ENCODE data around the gene ROBO2. TPM values are rescaled to one million over a fixed set of nuclear protein-coding genes. Genes with fewer than 3 reads are reported as not detected.

ROBO2 gene
- total RNA-seq, 4 donors from 2014 or later: 0.16 to 4.0 (median 1.3) TPM

GRCh38 chr3:77025471-77025870 is 14.4 kb upstream of the ROBO2 start:
- TF ChIP-seq, protein P1, sequence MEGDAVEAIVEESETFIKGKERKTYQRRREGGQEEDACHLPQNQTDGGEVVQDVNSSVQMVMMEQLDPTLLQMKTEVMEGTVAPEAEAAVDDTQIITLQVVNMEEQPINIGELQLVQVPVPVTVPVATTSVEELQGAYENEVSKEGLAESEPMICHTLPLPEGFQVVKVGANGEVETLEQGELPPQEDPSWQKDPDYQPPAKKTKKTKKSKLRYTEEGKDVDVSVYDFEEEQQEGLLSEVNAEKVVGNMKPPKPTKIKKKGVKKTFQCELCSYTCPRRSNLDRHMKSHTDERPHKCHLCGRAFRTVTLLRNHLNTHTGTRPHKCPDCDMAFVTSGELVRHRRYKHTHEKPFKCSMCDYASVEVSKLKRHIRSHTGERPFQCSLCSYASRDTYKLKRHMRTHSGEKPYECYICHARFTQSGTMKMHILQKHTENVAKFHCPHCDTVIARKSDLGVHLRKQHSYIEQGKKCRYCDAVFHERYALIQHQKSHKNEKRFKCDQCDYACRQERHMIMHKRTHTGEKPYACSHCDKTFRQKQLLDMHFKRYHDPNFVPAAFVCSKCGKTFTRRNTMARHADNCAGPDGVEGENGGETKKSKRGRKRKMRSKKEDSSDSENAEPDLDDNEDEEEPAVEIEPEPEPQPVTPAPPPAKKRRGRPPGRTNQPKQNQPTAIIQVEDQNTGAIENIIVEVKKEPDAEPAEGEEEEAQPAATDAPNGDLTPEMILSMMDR (IDR thresholded peaks at IDR 0.05; ENCODE audit: low read depth): no peak

DNA sequence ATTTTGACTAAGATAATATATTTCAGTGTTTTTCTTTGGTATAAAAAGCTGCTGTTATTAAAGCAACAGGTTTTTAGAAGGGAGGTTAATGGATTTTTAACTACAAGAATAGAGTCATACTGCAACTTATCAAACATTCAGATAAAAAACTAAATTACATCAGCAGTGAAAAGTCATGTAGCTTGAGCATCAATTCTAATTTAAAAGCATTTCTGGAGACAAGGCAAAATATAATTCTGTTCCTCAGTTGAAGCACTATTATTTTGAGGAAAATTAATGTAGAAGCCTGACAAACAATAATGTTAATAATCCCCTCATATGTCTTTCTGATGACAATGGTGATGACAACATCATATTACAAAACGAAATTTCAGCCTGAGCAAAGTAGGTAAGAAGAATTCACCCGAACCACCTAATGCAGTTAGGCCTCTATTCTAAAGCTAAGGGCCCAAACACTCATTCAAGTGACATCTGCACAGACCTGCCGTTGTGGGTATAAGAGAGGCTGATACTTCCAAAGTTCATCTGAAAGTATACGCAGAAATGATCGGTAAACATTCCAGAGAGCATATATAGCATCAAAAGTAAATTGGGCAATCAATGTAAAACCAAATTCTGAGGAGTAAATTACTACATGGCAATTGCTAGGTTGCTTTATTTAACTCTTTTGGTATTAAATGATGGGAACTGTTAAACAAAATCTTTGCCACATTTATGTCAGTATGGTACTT is 12.8 kb upstream of the ROBO2 start:
- TF ChIP-seq, protein P1 (IDR thresholded peaks at IDR 0.05; ENCODE audit: low read depth): no peak

GRCh38 chr3:77028005-77028404 is 11.9 kb upstream of the ROBO2 start:
- TF ChIP-seq, protein P1 (IDR thresholded peaks at IDR 0.05; ENCODE audit: low read depth): no peak

DNA sequence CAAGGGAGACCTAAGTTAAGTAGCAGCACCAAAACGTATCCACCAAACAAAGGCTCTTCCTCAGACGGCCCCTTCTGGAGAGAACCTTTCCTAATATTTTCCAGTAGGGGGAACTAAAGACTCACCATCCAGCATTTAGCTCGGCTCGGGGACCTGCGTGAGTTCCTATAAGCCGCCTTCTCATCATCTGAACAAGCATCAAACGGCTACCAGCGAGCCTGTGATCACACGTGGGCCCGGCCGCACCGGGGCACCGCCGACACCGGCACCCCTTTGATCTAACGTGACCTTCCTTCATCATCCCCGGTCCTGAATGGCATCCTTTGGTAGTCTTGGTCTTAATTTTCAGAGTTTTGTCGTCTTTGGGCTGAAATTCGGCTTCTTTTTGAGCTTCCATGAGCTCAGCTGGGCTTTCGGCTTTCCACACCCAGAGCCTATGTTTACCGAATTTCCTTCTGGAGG is 1.4 kb upstream of the ROBO2 start:
- TF ChIP-seq, protein P1 (IDR thresholded peaks at IDR 0.05; ENCODE audit: low read depth): no peak

DNA sequence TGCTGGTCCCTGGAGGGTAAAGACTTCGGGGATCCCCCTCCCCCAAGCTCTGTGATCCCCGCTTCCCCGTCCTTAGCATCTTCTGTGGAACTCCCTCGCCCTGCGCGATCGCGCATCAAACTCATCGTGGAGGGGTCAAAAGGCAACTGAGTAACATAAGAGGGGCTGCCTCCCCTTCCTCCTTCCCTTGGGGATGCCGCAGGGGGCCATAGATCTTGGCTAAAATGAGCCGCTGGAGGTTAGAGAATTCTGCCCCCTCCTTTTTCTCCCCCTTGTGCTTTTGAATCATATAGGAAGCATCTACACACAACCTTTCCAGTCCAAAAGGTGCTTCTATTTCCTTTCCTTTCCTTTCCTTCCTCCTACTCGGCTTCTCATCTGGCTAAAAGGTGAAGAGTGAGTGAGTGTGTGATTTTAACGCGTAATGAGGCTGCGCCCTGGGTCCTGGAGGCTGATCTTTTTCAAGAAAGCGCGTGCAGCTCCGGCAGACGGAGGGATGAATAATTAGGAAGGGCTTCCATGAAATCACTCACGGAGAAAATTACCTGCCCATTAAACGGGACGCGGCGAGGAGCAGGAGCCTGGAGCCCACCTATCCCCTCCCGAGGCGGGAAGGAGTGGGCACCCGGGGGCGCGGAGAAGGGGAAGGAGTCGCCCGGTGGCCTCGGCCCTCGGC is 831 bp upstream of the ROBO2 start:
- TF ChIP-seq, protein P1 (IDR thresholded peaks at IDR 0.05; ENCODE audit: low read depth): no peak

- TF ChIP-seq, protein P1 (IDR thresholded peaks at IDR 0.05; ENCODE audit: low read depth): no peak
Measured at GRCh38 chr3:77040216-77040615, 317 bp downstream of the ROBO2 start.

- TF ChIP-seq, protein P1 (IDR thresholded peaks at IDR 0.05; ENCODE audit: low read depth): no peak
Measured at GRCh38 chr3:77040926-77041722, 1.2 kb downstream of the ROBO2 start.

Measured in subcutaneous adipose tissue (tissue), 4 donors.